Activated CD8-positive, alpha-beta memory T cell treated with anti-CD3 and anti-CD28 coated beads, Interleukin-2, amount 50 U/mL, for 24 hours (primary cell): ENCODE measurements around the gene DUS2.

Experiments used
- DNase-seq: peaks from one replicate; pipeline ENCODE4 v3.0.0-alpha.2; 2020; ENCODE audit errors: extremely low read depth

Gene DUS2

DNA sequence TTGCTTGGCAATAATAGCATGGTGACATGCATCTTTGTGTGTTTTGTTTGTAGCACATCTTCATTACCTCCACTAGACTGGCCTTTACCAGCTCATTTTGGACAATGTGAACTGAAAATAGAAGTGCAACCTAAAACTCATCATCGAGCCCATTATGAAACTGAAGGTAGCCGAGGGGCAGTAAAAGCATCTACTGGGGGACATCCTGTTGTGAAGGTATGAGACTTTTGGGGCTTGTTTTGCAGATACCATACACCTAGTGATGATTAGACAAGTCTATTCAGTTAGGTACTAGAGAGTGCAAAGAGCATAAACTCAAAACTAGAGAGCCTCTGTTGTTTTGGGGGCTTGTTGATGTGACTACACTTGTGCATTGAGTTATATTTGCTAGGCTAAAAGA lies 103.3 kb downstream of the DUS2 start:
- DNase-seq = no peak

DNA sequence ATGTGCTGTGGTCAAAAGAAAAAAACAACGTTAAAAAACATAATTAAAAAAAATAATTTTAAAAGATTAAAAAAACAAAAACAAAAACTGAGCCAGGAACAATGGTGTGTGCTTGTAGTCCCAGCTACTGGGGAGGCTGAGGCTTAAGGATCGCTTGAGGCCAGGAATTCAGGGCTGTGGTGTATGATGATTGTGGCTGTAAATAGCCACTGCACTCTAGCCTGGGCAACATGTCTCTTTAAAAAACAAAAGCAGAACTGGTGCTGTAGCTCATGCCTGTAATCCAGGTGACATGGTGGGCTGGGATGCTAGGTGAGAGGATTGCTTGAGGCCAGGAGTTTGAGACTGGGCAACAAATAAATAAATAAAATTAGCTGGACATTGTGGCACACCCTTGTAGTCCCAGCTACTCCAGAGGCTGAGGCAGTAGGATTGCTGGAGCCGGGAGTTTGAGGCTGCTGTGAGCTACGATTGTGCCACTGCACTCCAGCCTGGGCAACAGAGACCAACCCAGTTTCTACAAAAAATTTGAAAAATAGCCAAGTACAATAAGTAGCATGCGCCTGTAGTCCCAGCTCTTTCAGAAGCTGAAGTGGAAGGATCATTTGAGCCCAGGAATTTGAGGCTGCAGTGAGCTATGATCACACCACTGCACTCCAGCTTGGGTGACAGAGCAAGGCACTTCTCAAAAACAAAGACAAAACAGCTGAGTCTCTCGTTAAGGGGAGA lies 105.7 kb downstream of the DUS2 start:
- no peak for DNase-seq
